ENCODE measurements around the gene LONRF2.
A peak's percentile ranks its signal among the peaks of the same experiment; 100 is the strongest.
"Not testable (repeated sequence)": the region's sequence is repeated elsewhere in the genome, so short reads cannot be mapped to it uniquely, and the experiment has no call there.

LONRF2 gene

GRCh38 chr2:100253786-100254185, 68.5 kb downstream of the LONRF2 start:
- DNase-seq = no peak

DNA sequence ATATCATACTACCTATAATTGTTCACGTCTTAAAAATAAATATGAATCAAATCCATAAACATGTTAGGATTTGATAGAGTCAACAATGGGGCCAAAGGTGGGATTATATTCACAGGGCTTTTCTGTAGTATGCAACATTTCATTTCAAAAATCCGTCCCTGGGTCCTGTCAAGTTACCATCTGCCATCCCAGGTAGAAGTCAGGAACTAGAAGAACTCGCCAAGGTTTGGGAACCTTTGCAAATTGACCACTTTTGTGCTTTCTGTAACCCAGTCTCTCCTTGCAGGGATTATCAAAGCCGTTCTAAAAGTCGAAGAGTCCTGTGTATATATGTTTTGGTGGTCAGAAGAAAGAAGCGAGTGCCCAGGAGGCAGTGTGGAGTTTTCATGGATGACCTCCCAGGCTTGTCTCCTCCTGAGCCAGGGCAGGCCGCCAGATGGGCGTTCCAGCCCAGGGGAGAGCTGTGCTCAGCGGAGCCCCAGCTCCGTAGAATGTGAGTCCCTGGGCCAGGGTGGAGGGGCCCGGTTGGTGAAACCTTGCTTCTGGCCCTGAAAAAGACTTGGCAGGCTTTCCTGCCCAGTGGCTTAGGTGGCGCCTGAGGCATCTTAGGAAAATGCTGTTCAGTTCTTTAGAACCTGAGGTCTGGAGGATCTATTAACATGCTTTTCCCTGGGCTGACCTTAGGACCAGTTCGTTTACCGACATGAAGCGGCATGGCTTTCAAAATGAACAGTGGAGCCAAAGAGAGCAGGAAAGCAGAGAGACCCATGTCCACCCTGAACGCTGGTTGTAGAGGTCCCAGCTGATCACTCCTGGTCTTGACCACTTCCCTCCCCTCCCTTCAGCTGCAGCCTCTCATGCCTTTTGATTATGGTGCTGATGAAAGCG, 69.2 kb downstream of the LONRF2 start:
- no peak for DNase-seq

DNA sequence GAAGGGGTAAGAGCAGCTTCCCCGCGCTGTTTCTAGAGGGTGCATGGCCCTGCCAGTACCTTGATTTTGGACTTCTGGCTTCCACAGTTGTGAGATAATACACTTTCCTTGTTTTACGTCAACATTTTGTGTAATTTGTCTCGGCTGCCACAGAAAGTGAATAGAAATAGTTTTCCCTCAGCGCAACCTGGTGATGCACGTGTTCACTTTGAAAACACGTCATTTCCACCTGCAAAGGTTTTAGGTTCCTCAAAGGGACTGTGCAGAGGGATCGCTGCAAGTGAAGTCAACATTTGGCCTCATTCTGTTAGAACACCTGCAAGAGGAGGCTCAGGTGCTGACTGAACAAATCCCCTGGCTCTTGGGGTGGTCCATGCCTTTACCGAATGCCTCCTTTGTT, 71.7 kb downstream of the LONRF2 start:
- DNase-seq = no peak

GRCh38 chr2:100248971-100249370, 73.3 kb downstream of the LONRF2 start:
- DNase-seq = no peak

DNA sequence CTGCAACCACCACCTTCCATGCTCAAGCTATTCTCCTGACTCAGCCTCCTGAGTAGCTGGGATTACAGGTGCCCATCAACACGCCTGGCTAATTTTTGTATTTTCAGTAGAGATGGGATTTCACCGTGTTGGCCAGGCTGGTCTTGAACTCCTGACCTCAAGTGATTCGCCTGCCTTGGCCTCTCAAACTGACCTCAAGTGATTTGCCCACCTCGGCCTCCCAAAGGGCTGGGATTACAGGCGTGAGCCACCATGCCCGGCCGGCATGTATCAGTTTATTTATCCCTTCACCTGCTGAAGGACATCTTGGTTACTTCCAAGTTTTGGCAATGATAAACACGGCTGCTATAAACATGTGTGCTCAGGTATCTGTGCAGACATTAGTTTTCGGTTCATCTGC, 73.7 kb downstream of the LONRF2 start:
- not testable (repeated sequence) for DNase-seq

DNA sequence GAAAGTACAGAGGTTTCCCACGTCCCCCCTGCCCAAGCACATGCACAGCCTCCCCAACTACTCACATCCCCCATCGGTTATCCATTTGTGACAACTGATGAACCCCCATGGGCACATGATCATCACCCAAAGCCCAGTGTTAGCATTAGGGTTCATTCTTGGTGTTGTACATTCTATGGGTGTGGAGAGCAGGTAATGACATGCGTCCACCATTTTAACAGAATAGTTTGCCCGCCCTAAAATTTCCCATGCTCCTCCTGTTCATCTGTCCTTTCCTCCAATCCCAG, 74.3 kb downstream of the LONRF2 start:
- no peak for DNase-seq

GRCh38 chr2:100247256-100248043, 74.9 kb downstream of the LONRF2 start:
- DNase-seq = no peak

DNA sequence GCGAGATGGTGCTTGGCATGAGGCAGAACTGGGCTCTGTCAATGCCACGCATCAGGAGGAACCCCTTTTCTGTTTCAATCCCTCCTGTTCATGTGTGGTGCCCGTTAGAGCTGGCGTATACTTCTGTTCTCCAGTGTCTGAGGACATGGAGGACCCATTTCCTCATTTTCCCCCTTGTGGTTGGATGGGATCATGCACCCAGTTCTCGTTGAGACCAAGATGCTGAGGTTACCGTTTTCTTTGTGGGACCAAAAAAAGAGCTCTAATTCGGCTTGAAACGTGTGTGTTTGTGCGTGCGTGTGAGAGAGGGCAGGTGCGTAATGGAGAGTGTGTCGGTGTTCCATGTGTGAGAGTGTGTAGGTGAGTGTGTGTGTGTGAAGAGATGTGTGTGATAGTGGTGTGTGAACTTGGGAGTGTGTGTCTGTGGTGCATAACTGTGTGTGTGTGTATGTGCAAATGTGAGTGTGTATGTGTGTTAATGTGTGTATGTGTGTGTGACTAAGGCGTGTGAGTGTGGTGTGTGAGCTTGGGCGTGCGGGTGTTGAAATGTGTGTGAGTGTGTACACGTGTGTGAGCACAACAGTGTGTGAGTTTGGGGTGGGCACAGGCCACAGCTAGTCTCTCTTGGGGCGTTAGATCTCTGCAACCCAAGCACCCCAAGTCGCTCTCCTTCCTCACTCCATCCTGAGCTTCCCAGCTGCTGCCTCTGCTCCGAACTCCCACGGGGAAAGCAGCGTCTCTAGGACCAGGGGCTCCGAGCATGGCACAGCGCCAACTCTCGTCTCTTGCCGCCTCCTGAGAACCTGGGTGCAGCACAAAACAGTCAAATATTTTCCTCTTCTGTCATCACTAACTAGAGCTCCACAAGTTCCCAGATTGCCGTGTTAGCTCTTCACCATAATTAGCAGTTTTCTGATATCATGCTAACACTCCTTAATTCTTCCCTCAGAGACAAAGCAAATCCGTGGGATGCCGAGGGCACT, 75.8 kb downstream of the LONRF2 start:
- no peak for DNase-seq

GRCh38 chr2:100245681-100246080, 76.6 kb downstream of the LONRF2 start:
- no peak for DNase-seq

GRCh38 chr2:100244881-100245605, 77.3 kb downstream of the LONRF2 start:
- no peak for DNase-seq

- no peak for DNase-seq
These were observed 78.7 kb downstream of the LONRF2 start for GRCh38 chr2:100243631-100244030.

DNA sequence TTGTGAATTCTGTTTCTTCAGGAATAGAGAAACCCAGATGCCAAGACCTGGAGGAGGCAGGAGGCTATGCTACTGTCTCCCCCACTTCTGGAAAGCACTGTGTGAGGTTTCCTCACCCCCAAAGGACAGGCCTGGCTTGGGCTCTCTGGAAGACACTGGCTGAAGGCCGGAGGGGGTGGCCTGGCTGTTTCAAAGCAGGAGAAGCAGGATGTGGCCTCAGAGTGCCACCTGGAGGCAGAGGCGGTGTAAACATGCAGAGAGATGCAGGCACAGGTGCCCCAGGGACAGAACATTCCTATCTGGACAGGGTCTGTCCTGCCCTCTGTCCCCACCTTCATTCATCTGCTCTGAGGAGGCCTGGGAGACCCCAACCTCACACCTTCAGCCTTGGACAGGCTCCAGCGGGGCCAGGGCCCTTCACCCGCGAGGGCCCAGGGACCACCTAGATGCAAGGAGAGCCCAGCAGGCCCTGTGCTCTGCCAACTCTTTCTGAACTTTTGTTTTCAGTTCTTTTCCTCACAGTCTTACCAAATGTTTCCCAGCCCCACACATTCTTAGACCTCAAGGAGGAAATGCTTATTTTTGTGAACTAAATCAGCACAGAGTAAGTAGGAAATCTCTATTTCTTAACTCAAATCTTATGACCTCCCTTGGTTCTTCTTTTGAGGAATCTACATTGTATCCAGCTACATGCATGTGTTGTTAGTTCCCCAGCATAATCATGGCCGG, 79.2 kb downstream of the LONRF2 start:
- DNase-seq = peak; percentile 74

- DNase-seq = no peak
These were observed 79.8 kb downstream of the LONRF2 start for GRCh38 chr2:100242476-100242875.

DNA sequence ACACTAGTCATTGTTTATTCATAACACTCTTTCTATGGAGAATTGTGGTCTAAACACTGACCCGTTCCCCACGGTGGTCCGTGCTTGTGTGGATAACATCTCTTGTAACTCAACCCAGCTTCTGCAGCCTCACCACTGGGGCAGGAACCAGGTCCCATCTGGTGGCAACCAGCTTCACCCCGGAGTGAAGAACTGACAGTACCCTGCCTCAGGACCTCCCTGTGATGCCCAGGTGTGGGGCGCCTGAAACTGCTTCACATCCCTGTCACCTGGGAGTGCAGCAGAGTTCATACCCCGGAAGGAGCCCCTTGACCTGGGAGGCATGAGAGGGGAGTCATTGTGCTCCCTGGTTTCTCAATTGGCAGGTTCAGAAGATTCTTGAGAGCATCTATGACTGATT, 81.1 kb downstream of the LONRF2 start:
- DNase-seq = no peak

GRCh38 chr2:100240386-100240785, 81.9 kb downstream of the LONRF2 start:
- DNase-seq = no peak

DNA sequence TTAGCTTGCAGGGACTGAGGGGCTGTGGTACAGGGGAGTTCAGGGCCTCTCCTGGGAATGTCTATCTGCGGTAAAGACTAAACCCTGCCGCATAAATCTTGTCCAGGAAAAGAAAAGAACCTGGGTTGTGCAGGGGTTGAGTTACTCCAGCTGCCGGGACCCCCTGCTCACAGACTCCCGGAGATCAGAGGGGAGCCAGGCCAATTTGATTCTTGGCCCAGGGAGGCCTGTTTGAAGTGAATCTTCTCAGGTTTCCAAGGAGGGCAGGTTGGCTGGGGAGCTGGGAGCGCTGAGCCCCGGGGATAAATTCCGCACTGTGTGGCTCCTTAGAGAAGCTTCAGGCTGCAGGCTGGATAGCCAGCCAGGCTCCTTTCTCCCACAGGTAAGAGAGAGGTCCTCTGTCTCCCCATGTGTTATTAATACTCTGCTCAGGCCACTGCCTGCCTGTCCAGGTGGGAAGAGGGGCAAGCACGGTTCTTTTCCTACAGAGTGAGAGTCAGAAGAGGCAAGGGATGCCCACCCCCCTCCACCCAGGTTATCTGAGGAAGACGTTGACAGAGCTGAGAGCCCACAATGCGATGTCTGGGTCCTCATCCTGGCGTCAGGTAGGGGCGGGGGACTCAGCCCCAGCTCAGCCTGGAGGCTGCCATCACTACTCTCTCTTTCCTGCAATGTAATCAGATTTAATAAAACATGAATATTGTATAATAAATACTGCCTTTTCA, 82.7 kb downstream of the LONRF2 start:
- DNase-seq = peak; percentile 47

DNA sequence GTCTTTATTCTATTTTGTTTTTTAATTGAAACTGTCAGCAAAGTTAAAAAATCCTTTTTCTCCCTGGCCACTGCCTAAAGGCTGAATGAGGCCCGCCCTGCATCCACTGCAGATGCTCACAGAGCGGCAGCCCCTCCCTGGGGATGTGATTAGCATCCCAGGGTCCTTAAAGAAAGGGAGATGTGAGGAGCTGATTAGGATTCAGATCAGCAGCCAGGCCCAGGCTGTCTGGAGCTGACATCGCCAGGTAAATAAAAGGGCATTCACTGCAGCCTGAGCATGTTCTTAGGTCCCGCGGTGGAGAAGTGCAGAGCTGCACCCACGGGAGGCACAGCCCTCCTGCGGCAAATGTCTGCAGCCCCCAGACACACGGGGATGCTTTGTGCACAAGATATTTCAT, 83.8 kb downstream of the LONRF2 start:
- DNase-seq = no peak

DNA sequence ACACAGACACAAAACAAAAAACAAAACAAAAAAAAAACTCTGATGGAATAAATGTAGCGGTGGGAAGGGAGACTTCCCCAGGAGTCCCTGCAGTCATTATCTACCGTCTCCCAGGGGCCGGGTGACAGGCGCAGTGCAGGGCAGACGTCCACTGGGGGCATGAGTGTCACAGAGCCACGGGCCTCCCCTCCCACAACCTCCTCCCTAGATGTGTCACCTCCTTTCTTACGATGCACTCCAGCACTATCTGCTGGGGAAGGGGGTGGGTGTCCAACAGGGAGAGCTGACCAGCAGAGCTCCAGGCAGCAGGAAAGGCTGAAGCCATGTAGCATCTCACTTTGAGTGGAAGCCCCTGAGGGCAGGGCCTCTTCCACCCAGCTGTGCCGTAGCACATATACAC, 84.5 kb downstream of the LONRF2 start:
- DNase-seq = no peak

GRCh38 chr2:100237163-100237562, 85.1 kb downstream of the LONRF2 start:
- DNase-seq = no peak

- no peak for DNase-seq
These were observed 86.1 kb downstream of the LONRF2 start for GRCh38 chr2:100236166-100236565.

- DNase-seq = no peak
These were observed 86.7 kb downstream of the LONRF2 start for GRCh38 chr2:100235581-100235980.
